Smooth muscle cell (in vitro differentiated cells): ENCODE results near the gene ZNF606. TPM values are rescaled to one million over a fixed set of nuclear protein-coding genes. Genes with fewer than 3 reads are reported as not detected.
"Not testable (repeated sequence)": the region's sequence is repeated elsewhere in the genome, so short reads cannot be mapped to it uniquely, and the experiment has no call there.

Source experiments
- DNase-seq: peaks from one replicate; lab custom pipeline; 2025; ENCODE audit not compliant: unreplicated experiment; lab: John Stamatoyannopoulos, UW
- H2AFZ ChIP-seq: fragments of 200-600 bp; sonication (generic); 2 replicates; pipeline ENCODE4 v1.6.0; 2016; ENCODE audit warnings: antibody characterized with exemption, low read depth, mild to moderate bottlenecking
- H3F3A ChIP-seq: fragments of 200-600 bp; sonication (generic); 2 replicates; pipeline ENCODE4 v1.6.0; 2017; ENCODE audit warnings: antibody characterized with exemption, low read depth
- H3K27ac ChIP-seq: fragments of 200-600 bp; sonication (generic); 2 replicates; pipeline ENCODE4 v1.5.1; 2016; ENCODE audit warnings: low read depth, mild to moderate bottlenecking
- H3K27me3 ChIP-seq: fragments of 200-600 bp; sonication (generic); 2 replicates; pipeline ENCODE4 v1.6.1; 2016; ENCODE audit warnings: low read depth, mild to moderate bottlenecking
- H3K36me3 ChIP-seq: fragments of 200-600 bp; sonication (generic); 2 replicates; pipeline ENCODE4 v1.5.1; 2016; ENCODE audit warnings: low read depth
- H3K4me1 ChIP-seq: fragments of 200-600 bp; sonication (generic); 2 replicates; pipeline ENCODE4 v1.5.1; 2016; ENCODE audit warnings: low read depth
- H3K4me2 ChIP-seq: fragments of 200-600 bp; sonication (generic); 2 replicates; pipeline ENCODE4 v1.6.0; 2016; ENCODE audit warnings: mild to moderate bottlenecking
- H3K4me3 ChIP-seq: fragments of 200-600 bp; sonication (generic); 2 replicates; pipeline ENCODE4 v1.5.1; 2016; ENCODE audit warnings: mild to moderate bottlenecking
- H3K79me2 ChIP-seq: fragments of 200-600 bp; sonication (generic); 2 replicates; pipeline ENCODE4 v1.6.0; 2016; ENCODE audit warnings: low read depth, mild to moderate bottlenecking
- H3K9ac ChIP-seq: fragments of 200-600 bp; sonication (generic); 2 replicates; pipeline ENCODE4 v1.6.0; 2016; ENCODE audit warnings: low read depth
- H3K9me3 ChIP-seq: fragments of 200-600 bp; sonication (generic); replicated peaks from 2 replicates; pipeline ENCODE4 v1.5.1; 2016; ENCODE audit warnings: low read depth
- H4K20me1 ChIP-seq: fragments of 200-600 bp; sonication (generic); 2 replicates; pipeline ENCODE4 v1.6.0; 2016; ENCODE audit warnings: low read depth
- CTCF ChIP-seq: fragments of 200-600 bp; sonication (generic); IDR thresholded peaks from 2 replicates; pipeline ENCODE4 v1.5.1; 2017; ENCODE audit warnings: borderline replicate concordance, mild to moderate bottlenecking, antibody characterized with exemption; ENCODE audit not compliant: insufficient read depth, poor library complexity, severe bottlenecking
- WGBS: methylation state at CpG from one replicate; pipeline ENCODE4 v1.1.7; 2016; ENCODE audit warnings: low lambda C conversion rate; 5-methylcytosine and 5-hydroxymethylcytosine counted together
- polyA plus RNA-seq: library from polyadenylated mRNA; unstranded; fragments of >200 nt; fragmentation: Nextera tagmentation; extraction: Ambion mirVana; gene quantifications from 2 replicates; pipeline ENCODE4 v1.2.1, GENCODE V29; 2016
- total RNA-seq: library from RNA; depleted of rRNA; stranded (reverse); fragments of >200 nt; gene quantifications from 2 replicates; pipeline ENCODE4 v1.2.3, GENCODE V29; 2014

The ZNF606 gene
- total and polyA plus RNA-seq, 2 experiments from 2014 or later, result 5.2 to 18.6 TPM

- Histone ChIP-seq H3K36me3 (peaks cover 28% of the 10 kb centered on the region), H3F3A (no peaks in the 10 kb centered on the region), H3K79me2 (no peaks in the 10 kb centered on the region), H3K4me2 (peak overlapping the region; percentile 69), H4K20me1 (no peaks in the 10 kb centered on the region), H3K4me3 (peak overlapping the region; percentile 34), H2AFZ (no peak overlapping the region), H3K27me3 (no peaks in the 10 kb centered on the region), H3K4me1 (no peaks in the 10 kb centered on the region), H3K27ac (peak overlapping the region; percentile 38), H3K9me3 (peaks cover 15% of the 10 kb centered on the region), H3K9ac (no peak overlapping the region)
- no peak for TF ChIP-seq CTCF
- 62% methylated on average over 41 of the region's 41 CpGs for WGBS
- DNase-seq, result no peak
Observed at GRCh38 chr19:58009666-58010301, 7.2 kb upstream of the ZNF606 start.

- peak overlapping the region; percentile 34 for H3K4me3 ChIP-seq
- TF ChIP-seq CTCF, result no peak
- H3K79me2 ChIP-seq, result no peaks in the 10 kb centered on the region
- H3F3A ChIP-seq, result no peaks in the 10 kb centered on the region
- no peak overlapping the region for H3K9ac ChIP-seq
- peak overlapping the region; percentile 48 for H3K4me2 ChIP-seq
- peaks cover 15% of the 10 kb centered on the region for H3K9me3 ChIP-seq
- H3K36me3 ChIP-seq, result peaks cover 33% of the 10 kb centered on the region
- H4K20me1 ChIP-seq, result no peaks in the 10 kb centered on the region
- no peaks in the 10 kb centered on the region for H3K27me3 ChIP-seq
- H2AFZ ChIP-seq, result no peak overlapping the region
- 63% methylated on average over 21 of the region's 21 CpGs for WGBS
- no peak for DNase-seq
- H3K4me1 ChIP-seq, result no peaks in the 10 kb centered on the region
- peak overlapping the region; percentile 38 for H3K27ac ChIP-seq
Observed at GRCh38 chr19:58009301-58009665, 6.7 kb upstream of the ZNF606 start.

- peak overlapping the region; percentile 48 for H3K4me2 ChIP-seq
Observed at GRCh38 chr19:58008877-58009276, 6.3 kb upstream of the ZNF606 start.

GRCh38 chr19:58007285-58007684, 4.7 kb upstream of the ZNF606 start:
- Histone ChIP-seq H3K79me2 (peaks cover 12% of the 10 kb centered on the region), H3F3A (no peaks in the 10 kb centered on the region), H2AFZ (no peak overlapping the region), H3K27me3 (no peaks in the 10 kb centered on the region), H3K4me3 (no peak overlapping the region), H3K36me3 (peaks cover 34% of the 10 kb centered on the region), H3K9ac (no peak overlapping the region), H3K4me1 (no peaks in the 10 kb centered on the region), H3K9me3 (peaks cover 15% of the 10 kb centered on the region), H4K20me1 (no peaks in the 10 kb centered on the region), H3K4me2 (no peak overlapping the region), H3K27ac (no peak overlapping the region)
- no peak for DNase-seq
- no peak for TF ChIP-seq CTCF
- WGBS, result 100% methylated on average over 1 of the region's 1 CpG

More at GRCh38 chr19:58008877-58009276, 6.3 kb upstream of the ZNF606 start:
- H3K9ac ChIP-seq, DNase-seq, H3K79me2 ChIP-seq, H3K4me1 ChIP-seq, H4K20me1 ChIP-seq, H2AFZ ChIP-seq, H3K27me3 ChIP-seq, H3F3A ChIP-seq: not testable (repeated sequence)
- peaks cover 34% of the 10 kb centered on the region for H3K36me3 ChIP-seq
- peaks cover 15% of the 10 kb centered on the region for H3K9me3 ChIP-seq
- peak overlapping the region; percentile 38 for H3K27ac ChIP-seq
- 71% methylated on average over 10 of the region's 10 CpGs for WGBS
- H3K4me3 ChIP-seq, result peak overlapping the region; percentile 34
